Measurements from ENCODE around the gene SEMA4D.

Gene SEMA4D

DNA sequence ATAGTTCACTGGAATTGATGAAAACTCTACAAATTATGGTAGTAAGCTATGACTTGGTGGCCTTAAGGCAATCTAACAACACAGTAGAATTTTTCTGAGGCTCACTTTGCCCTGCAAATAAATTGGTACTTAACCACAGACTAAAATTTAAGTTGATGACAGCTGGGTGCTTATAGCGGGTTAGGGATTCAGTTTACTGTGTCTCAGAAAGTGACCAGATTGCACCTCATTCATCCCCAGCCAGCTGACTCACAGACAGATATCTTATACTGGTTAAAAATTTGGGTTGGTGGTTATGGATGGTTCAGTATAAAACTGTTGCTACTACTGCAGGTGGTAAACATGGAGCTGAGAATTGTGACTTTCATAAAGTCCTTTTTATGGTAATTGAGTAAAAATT, 184.1 kb downstream of the SEMA4D start:
- DNase-seq (ENCODE audit: low spot score) = no peak

DNA sequence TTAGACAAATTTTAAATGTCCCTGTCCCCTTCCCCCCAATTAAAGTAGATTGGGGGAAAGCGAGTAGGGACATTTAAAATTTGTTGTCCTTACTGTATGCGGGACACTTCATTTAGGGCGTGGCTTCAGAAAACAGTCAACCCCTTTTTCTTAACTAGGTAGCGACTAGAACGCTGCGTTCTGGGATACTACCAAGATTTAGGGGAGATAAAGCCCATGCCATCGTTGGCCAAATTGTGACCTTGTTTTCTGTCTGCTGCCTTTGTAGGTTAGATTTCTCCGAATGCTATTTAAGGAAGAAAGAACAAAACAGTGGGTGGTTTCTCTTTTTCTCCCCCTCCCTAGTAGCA, 185.7 kb downstream of the SEMA4D start:
- no peak for DNase-seq (ENCODE audit: low spot score)

DNA sequence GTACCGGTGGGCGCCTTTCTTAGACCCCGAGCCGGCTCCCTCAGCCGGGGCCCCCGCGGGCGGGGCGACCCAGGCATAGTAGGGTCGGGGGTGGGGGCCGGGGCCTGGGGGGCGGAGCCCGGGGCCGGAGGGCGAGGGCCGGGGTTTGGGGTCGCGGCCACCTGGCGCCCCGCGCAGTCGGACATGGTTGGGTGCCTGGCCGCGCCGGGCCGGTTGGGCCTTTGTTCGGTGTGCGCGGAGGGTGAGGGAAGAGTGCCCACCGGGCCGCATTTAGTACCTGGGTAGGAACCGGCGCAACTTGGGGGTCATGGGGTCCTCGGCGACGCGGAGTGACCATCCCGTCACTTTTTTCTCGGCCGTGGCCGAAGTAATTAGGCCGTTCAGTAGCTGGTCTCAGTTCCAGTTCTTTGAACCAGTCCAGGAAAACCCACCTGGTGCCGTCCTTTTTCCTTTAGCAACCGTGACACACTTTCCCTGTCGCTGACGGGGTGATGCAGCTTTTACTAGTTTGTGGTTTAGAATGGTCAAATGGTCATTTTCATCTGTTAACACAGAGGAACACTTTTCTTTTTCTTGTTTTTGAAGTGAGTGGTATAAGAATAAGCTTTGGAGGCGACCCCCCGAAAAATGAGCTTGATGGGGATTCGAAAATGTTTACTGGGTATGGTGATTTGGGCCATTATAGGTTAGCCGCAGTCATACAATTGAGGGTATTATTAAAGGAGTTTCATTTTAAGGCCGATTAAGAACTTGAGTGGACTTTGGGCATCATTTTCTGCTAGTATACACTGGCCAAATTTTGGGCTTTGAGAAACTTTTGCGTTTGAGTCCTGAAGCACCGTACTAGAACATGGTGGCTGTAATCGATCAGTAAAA, 186.3 kb downstream of the SEMA4D start:
- no peak for DNase-seq (ENCODE audit: low spot score)

Data from pons (tissue), 1 donor.